ENCODE measurements around the gene CDX2. TPM values are rescaled to one million over a fixed set of nuclear protein-coding genes. Genes with fewer than 3 reads are reported as not detected.

The CDX2 gene
- total and polyA plus RNA-seq, 2 experiments from 2014 or later: not detected

DNA sequence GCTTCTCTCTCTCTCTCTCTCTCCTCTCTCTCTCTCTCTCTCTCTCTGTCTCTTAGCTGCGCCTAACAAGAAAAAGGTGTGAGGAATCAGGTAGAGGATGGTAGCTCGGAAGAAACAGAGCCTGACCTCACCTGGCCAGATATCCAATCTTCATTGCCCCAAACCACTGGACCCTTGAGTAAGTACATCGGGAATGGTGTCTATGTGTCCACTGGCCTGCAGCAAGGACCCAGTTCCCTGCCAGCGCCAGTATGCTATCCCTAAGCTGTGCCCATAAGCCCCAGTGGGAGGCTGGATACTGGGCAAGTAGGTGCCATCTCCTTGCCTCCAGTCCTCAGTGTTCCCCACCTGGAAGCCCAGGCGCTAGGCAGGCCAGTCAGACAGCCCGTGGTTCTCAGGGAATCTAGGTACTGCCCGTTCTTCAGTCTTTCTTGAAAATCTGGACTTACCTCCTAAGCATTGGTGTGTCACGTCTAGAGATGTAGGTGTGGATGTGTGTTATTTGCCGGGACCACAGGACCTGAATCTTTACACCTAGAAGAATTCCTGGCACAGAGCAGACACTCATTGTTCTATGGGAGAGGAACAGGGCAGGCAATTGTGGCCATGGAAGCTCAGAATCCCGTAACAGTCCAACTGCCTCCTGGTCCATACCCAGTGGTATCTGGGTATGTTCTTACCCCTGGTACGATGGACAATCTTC is 12.0 kb upstream of the CDX2 start:
- Histone ChIP-seq H4K20me1 (replicated peaks; ENCODE audit: insufficient read depth) (peaks cover 20% of the 10 kb centered on the region; the same call in 1 of the 2 replicates), H2AFZ (no peak overlapping the region), H3K79me2 (replicated peaks; ENCODE audit: insufficient read depth) (no peaks in the 10 kb centered on the region), H3F3A (replicated peaks; ENCODE audit: low read depth) (peaks cover 31% of the 10 kb centered on the region), H3K27ac (ENCODE audit: low read depth) (no peak overlapping the region), H3K4me3 (no peak overlapping the region), H3K4me1 (ENCODE audit: insufficient read depth) (peaks cover 22% of the 10 kb centered on the region), H3K9me2 (ENCODE audit: insufficient read depth) (no peaks in the 10 kb centered on the region), H3K4me2 (no peak overlapping the region; the same call in 1 of the 2 replicates), H3K27me3 (ENCODE audit: insufficient read depth) (peaks cover 92% of the 10 kb centered on the region), H3K36me3 (ENCODE audit: insufficient read depth) (no peaks in the 10 kb centered on the region)
- TF ChIP-seq CREB1 (CRISPR knock-in tag; IDR thresholded peaks at IDR 0.05; ENCODE audit: low read depth) (no peak), JUNB (IDR thresholded peaks at IDR 0.05; ENCODE audit: unreplicated experiment) (no peak), EZH2 (IDR thresholded peaks at IDR 0.05; ENCODE audit: low read depth, unreplicated experiment) (peak; percentile 86)
- TF ChIP-seq, protein P1, sequence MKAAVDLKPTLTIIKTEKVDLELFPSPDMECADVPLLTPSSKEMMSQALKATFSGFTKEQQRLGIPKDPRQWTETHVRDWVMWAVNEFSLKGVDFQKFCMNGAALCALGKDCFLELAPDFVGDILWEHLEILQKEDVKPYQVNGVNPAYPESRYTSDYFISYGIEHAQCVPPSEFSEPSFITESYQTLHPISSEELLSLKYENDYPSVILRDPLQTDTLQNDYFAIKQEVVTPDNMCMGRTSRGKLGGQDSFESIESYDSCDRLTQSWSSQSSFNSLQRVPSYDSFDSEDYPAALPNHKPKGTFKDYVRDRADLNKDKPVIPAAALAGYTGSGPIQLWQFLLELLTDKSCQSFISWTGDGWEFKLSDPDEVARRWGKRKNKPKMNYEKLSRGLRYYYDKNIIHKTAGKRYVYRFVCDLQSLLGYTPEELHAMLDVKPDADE (IDR thresholded peaks at IDR 0.05): no peak
- TF ChIP-seq, protein P2, sequence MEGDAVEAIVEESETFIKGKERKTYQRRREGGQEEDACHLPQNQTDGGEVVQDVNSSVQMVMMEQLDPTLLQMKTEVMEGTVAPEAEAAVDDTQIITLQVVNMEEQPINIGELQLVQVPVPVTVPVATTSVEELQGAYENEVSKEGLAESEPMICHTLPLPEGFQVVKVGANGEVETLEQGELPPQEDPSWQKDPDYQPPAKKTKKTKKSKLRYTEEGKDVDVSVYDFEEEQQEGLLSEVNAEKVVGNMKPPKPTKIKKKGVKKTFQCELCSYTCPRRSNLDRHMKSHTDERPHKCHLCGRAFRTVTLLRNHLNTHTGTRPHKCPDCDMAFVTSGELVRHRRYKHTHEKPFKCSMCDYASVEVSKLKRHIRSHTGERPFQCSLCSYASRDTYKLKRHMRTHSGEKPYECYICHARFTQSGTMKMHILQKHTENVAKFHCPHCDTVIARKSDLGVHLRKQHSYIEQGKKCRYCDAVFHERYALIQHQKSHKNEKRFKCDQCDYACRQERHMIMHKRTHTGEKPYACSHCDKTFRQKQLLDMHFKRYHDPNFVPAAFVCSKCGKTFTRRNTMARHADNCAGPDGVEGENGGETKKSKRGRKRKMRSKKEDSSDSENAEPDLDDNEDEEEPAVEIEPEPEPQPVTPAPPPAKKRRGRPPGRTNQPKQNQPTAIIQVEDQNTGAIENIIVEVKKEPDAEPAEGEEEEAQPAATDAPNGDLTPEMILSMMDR (conservative IDR thresholded peaks at IDR 0.05; ENCODE audit: low read depth in 2 of 2): no peak
- Mint-ChIP-seq H3K9me3 (peaks cover 6% of the 10 kb centered on the region; the same call in 2 of the 3 replicates), H3K27ac (no peak overlapping the region), H3K4me3 (peak overlapping the region; percentile 40; the same call in 2 of the 3 replicates), H3K27me3 (ENCODE audit: insufficient read depth, low read depth, poor library complexity) (peaks cover 88% of the 10 kb centered on the region), H3K36me3 (ENCODE audit: low read depth) (no peaks in the 10 kb centered on the region), H3K4me1 (peaks cover 24% of the 10 kb centered on the region)
- no peak for ATAC-seq
- no peak for DNase-seq (ENCODE audit: low spot score)

DNA sequence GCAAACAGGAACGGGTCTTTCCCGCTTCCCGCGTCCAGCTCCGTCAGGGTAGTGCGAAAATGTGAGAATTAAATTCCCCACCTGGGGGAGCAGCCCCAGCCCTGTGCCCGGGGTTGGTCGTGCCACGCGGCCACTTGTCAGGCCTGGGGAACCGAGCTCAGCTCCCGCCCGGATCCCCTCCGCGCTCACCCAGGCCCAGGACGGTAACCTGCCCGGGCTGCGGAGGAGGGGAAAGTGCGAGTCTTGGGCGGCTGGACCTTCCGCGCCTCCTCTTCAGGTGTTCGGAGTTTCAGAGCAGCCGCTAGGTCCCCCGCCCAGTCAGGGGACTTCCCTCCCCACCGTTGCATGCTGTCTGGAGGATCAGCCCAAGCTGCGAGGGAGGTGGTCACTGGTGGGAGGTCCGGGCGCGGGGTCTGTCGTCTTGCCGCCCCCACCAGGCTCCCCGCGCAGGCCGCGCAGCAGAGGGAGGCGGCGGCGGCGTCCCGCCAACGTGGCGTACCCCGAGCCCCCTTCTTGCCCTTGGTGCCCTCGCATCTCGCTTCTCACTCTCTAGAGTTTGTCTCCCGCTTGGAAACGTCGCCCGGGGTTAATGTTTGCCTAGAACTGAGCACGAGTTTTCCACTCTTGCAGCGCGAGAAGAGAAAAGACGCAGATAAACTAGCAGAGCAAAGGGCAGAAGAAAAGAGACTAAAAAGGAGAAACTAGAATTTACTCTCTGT is 11.3 kb upstream of the CDX2 start:
- H2AFZ ChIP-seq: no peak overlapping the region
- peaks cover 33% of the 10 kb centered on the region for H3F3A ChIP-seq (replicated peaks; ENCODE audit: low read depth)
- peaks cover 6% of the 10 kb centered on the region; the same call in 2 of the 3 replicates for H3K9me3 Mint-ChIP-seq
- DNase-seq (ENCODE audit: low spot score) (peak; percentile 62), ATAC-seq (peak; percentile 15)
- H4K20me1 ChIP-seq (replicated peaks; ENCODE audit: insufficient read depth): peaks cover 22% of the 10 kb centered on the region; the same call in 1 of the 2 replicates
- peaks cover 29% of the 10 kb centered on the region for H3K4me1 Mint-ChIP-seq
- peaks cover 93% of the 10 kb centered on the region for H3K27me3 ChIP-seq (ENCODE audit: insufficient read depth)
- peak overlapping the region; percentile 40; the same call in 2 of the 3 replicates for H3K4me3 Mint-ChIP-seq
- no peak overlapping the region for H3K27ac Mint-ChIP-seq
- no peaks in the 10 kb centered on the region for H3K9me2 ChIP-seq (ENCODE audit: insufficient read depth)
- no peaks in the 10 kb centered on the region for H3K36me3 Mint-ChIP-seq (ENCODE audit: low read depth)
- peak overlapping the region; percentile 60 for H3K4me2 ChIP-seq
- H3K27ac ChIP-seq (ENCODE audit: low read depth): no peak overlapping the region
- peaks cover 22% of the 10 kb centered on the region for H3K4me1 ChIP-seq (ENCODE audit: insufficient read depth)
- peak overlapping the region; percentile 42; the same call in 1 of the 2 replicates for H3K4me3 ChIP-seq
- H3K36me3 ChIP-seq (ENCODE audit: insufficient read depth): no peaks in the 10 kb centered on the region
- H3K27me3 Mint-ChIP-seq (ENCODE audit: insufficient read depth, low read depth, poor library complexity): peaks cover 95% of the 10 kb centered on the region
- H3K79me2 ChIP-seq (replicated peaks; ENCODE audit: insufficient read depth): no peaks in the 10 kb centered on the region
- TF ChIP-seq EZH2phosphoT487 (IDR thresholded peaks at IDR 0.05; ENCODE audit: unreplicated experiment) (peak; percentile 84), STAT1 (IDR thresholded peaks at IDR 0.05; ENCODE audit: unreplicated experiment) (no peak), ZNF331 (CRISPR knock-in tag; IDR thresholded peaks at IDR 0.05; ENCODE audit: low read depth) (no peak), ZNF114 (CRISPR knock-in tag; IDR thresholded peaks at IDR 0.05) (no peak), POLR2AphosphoS5 (IDR thresholded peaks at IDR 0.05; ENCODE audit: low read depth) (no peak), EZH2 (IDR thresholded peaks at IDR 0.05; ENCODE audit: low read depth, unreplicated experiment) (peak; percentile 98), CREB1 (CRISPR knock-in tag; IDR thresholded peaks at IDR 0.05; ENCODE audit: low read depth) (no peak), NANOG (IDR thresholded peaks at IDR 0.05; ENCODE audit: borderline replicate concordance) (no peak)
- TF ChIP-seq, protein P2 (conservative IDR thresholded peaks at IDR 0.05; ENCODE audit: low read depth in 2 of 2): no peak
